ENCODE measurements around the gene GKN1. TPM values are rescaled to one million over a fixed set of nuclear protein-coding genes. Genes with fewer than 3 reads are reported as not detected.

Gene GKN1
- total RNA-seq, 2 experiments from 2014 or later: not detected

DNA sequence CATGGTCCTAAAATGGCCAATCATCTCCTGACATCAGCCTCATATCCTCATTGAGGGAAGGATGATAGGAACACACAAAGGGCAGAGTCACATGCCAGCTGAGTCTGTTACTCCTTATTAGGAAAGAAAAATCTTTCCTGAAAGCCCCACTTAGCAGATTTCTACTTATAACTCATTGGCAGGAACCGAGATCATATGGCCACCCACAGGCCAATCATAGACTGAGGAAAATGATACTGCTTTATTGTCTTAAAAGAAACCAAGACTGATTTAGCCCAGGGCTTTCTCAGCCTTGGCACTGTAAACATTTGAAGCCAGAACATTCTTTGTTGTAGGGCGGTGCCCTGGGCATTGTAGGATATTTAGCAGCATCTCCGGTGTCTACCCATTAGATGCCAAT is 40.4 kb upstream of the GKN1 start:
- ChIA-PET POLR2A (no interaction called here), CTCF (interaction anchor here (1.7 to 2.8 kb wide), 2 partner anchors 10 to 471 kb away, joined by 4 to 12 read pairs; no protein-coding TSS in a partner anchor)
- no peaks in the 10 kb centered on the region for H3K9me3 Mint-ChIP-seq
- no peak overlapping the region for H3K27ac Mint-ChIP-seq
- TF ChIP-seq, protein P1, sequence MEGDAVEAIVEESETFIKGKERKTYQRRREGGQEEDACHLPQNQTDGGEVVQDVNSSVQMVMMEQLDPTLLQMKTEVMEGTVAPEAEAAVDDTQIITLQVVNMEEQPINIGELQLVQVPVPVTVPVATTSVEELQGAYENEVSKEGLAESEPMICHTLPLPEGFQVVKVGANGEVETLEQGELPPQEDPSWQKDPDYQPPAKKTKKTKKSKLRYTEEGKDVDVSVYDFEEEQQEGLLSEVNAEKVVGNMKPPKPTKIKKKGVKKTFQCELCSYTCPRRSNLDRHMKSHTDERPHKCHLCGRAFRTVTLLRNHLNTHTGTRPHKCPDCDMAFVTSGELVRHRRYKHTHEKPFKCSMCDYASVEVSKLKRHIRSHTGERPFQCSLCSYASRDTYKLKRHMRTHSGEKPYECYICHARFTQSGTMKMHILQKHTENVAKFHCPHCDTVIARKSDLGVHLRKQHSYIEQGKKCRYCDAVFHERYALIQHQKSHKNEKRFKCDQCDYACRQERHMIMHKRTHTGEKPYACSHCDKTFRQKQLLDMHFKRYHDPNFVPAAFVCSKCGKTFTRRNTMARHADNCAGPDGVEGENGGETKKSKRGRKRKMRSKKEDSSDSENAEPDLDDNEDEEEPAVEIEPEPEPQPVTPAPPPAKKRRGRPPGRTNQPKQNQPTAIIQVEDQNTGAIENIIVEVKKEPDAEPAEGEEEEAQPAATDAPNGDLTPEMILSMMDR (IDR thresholded peaks at IDR 0.05): no peak
- ATAC-seq (ENCODE audit: poor library complexity) (no peak), DNase-seq (no peak)
- H3K27me3 Mint-ChIP-seq: peaks cover 5% of the 10 kb centered on the region
- Histone ChIP-seq H3K4me3 (ENCODE audit: low read length) (no peak overlapping the region), H3K9me3 (ENCODE audit: control insufficient read depth in 1 of 2, insufficient read depth in 1 of 2, low read length in 2 of 2) (no peaks in the 10 kb centered on the region), H3K27ac (ENCODE audit: low read depth in 1 of 2, low read length in 2 of 2) (no peak overlapping the region), H3K4me1 (ENCODE audit: insufficient read depth, low read length) (no peaks in the 10 kb centered on the region), H3K27me3 (ENCODE audit: control insufficient read depth in 1 of 2, insufficient read depth in 2 of 2, low read length in 2 of 2) (peaks cover 0 to 4% of the 10 kb centered on the region in 2 experiments), H3K36me3 (ENCODE audit: insufficient read depth, low read length) (no peaks in the 10 kb centered on the region)
- intact Hi-C loops (cut with DNase I, micrococcal nuclease): no loop called here
- no peak overlapping the region for H3K4me3 Mint-ChIP-seq
- no peaks in the 10 kb centered on the region for H3K36me3 Mint-ChIP-seq (ENCODE audit: low read depth)
- no peaks in the 10 kb centered on the region for H3K4me1 Mint-ChIP-seq (ENCODE audit: low read depth)

DNA sequence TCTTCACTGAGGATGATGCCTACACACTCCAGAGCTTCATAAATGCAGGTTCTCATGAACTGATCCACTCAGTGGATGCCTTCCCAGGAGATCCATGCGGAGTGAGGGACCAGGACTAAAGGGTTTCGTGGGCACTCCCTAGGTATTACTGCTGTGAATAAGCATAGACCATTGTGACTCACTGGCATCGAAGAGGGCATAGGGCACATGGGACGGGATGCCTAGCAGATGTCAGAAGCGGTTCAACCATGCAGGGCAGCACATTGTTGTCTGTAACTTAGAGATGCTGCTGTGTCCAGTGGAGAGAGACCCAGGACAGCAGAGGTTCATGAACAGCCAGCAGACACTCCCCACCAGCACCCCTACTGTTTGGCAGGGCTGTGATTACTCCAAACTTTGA is 39.0 kb upstream of the GKN1 start:
- no peaks in the 10 kb centered on the region for H3K36me3 ChIP-seq (ENCODE audit: insufficient read depth, low read length)
- intact Hi-C loops (cut with DNase I, micrococcal nuclease): no loop called here
- H3K27me3 Mint-ChIP-seq: peaks cover 14% of the 10 kb centered on the region
- no peak overlapping the region for H3K4me3 ChIP-seq (ENCODE audit: low read length)
- ATAC-seq (ENCODE audit: poor library complexity) (no peak), DNase-seq (no peak)
- H3K4me3 Mint-ChIP-seq: no peak overlapping the region
- no peaks in the 10 kb centered on the region for H3K36me3 Mint-ChIP-seq (ENCODE audit: low read depth)
- TF ChIP-seq, protein P1 (IDR thresholded peaks at IDR 0.05): no peak
- H3K27ac ChIP-seq (ENCODE audit: low read depth in 1 of 2, low read length in 2 of 2): no peak overlapping the region
- peaks cover 4% of the 10 kb centered on the region for H3K9me3 Mint-ChIP-seq
- H3K4me1 ChIP-seq (ENCODE audit: insufficient read depth, low read length): no peaks in the 10 kb centered on the region
- ChIA-PET POLR2A (no interaction called here), CTCF (interaction anchor here (0.7 to 2.8 kb wide), 2 partner anchors 8 to 477 kb away, joined by 3 to 12 read pairs; no protein-coding TSS in a partner anchor)
- H3K9me3 ChIP-seq (ENCODE audit: control insufficient read depth in 1 of 2, insufficient read depth in 1 of 2, low read length in 2 of 2): no peaks in the 10 kb centered on the region
- H3K27ac Mint-ChIP-seq: no peak overlapping the region
- H3K27me3 ChIP-seq (ENCODE audit: control insufficient read depth in 1 of 2, insufficient read depth in 2 of 2, low read length in 2 of 2): peaks cover 0 to 4% of the 10 kb centered on the region in 2 experiments
- no peaks in the 10 kb centered on the region for H3K4me1 Mint-ChIP-seq (ENCODE audit: low read depth)

DNA sequence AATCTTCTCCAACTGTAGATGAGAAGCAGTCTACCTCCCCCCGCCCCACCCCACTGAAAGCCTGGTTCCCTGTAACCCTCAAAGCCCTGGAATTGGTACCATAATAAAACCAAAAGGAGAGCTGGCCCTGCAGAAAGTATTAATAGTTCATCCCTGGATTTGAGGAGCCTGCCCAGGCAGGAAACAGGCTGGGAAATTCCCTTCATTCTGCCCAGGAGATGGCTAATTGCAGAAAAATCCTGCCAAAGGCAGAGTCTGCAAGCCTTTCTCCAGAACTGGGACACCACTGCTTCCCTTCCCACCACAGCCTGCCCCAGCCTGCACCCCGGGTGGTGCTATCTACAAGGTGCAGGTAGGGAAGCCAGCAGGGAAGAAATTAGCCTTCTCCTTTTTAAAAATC is 38.0 kb upstream of the GKN1 start:
- peaks cover 4% of the 10 kb centered on the region for H3K9me3 Mint-ChIP-seq
- no peak overlapping the region for H3K4me3 ChIP-seq (ENCODE audit: low read length)
- no peaks in the 10 kb centered on the region for H3K36me3 ChIP-seq (ENCODE audit: insufficient read depth, low read length)
- H3K4me1 Mint-ChIP-seq (ENCODE audit: low read depth): no peaks in the 10 kb centered on the region
- no peak overlapping the region for H3K27ac Mint-ChIP-seq
- DNase-seq (no peak), ATAC-seq (ENCODE audit: poor library complexity) (no peak)
- H3K36me3 Mint-ChIP-seq (ENCODE audit: low read depth): no peaks in the 10 kb centered on the region
- no peaks in the 10 kb centered on the region for H3K9me3 ChIP-seq (ENCODE audit: control insufficient read depth in 1 of 2, insufficient read depth in 1 of 2, low read length in 2 of 2)
- ChIA-PET CTCF (no interaction called here), POLR2A (no interaction called here)
- TF ChIP-seq, protein P1 (IDR thresholded peaks at IDR 0.05): no peak
- intact Hi-C loops (cut with DNase I, micrococcal nuclease): no loop called here
- no peak overlapping the region for H3K4me3 Mint-ChIP-seq
- H3K27me3 ChIP-seq (ENCODE audit: control insufficient read depth in 1 of 2, insufficient read depth in 2 of 2, low read length in 2 of 2): peaks cover 0 to 4% of the 10 kb centered on the region in 2 experiments
- H3K27me3 Mint-ChIP-seq: peaks cover 21% of the 10 kb centered on the region
- H3K4me1 ChIP-seq (ENCODE audit: insufficient read depth, low read length): no peaks in the 10 kb centered on the region
- no peak overlapping the region for H3K27ac ChIP-seq (ENCODE audit: low read depth in 1 of 2, low read length in 2 of 2)

Data from CD4-positive, alpha-beta T cell (primary cell).